Endometrial microvascular endothelial cells (primary cell): ENCODE measurements around the gene MLLT1. TPM values are rescaled to one million over a fixed set of nuclear protein-coding genes. Genes with fewer than 3 reads are reported as not detected.

ENCODE experiments used
- in situ Hi-C: cut with HindIII; loops from 2 replicates; pipeline ENCODE4 v1.10.0; 2017; ENCODE audit warnings: low sequenced_read_pairs, low pct_unique_long_range_greater_than_20kb; ENCODE audit errors: inconsistent ontology term
- total RNA-seq: library from RNA; depleted of rRNA; stranded (reverse); fragments of >200 nt; gene quantifications from one replicate; pipeline ENCODE4 v1.2.3, GENCODE V29; 2015; ENCODE audit errors: inconsistent ontology term

MLLT1 gene
- total RNA-seq, 1 donor from 2014 or later: 17.2 TPM

DNA sequence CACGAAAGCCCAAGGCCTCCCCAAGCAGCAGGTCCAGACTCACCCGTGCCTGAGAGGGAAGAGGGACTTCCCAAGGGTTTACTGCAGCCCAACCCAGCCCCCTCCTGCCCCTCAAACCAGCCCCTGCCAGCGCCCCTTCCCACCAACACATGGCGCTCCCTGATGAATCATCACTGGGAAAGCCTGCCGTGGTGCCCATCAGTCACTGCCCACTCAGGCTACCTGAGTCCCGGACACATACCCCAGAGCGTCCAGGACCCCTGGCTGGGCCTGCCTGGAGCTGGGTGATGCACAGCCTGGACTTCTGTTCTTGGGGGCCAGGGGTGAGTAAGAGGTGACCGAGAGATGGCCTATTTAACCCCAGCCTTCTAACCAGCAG lies 60.6 kb downstream of the MLLT1 start:
- in situ Hi-C loops: no loop called here

DNA sequence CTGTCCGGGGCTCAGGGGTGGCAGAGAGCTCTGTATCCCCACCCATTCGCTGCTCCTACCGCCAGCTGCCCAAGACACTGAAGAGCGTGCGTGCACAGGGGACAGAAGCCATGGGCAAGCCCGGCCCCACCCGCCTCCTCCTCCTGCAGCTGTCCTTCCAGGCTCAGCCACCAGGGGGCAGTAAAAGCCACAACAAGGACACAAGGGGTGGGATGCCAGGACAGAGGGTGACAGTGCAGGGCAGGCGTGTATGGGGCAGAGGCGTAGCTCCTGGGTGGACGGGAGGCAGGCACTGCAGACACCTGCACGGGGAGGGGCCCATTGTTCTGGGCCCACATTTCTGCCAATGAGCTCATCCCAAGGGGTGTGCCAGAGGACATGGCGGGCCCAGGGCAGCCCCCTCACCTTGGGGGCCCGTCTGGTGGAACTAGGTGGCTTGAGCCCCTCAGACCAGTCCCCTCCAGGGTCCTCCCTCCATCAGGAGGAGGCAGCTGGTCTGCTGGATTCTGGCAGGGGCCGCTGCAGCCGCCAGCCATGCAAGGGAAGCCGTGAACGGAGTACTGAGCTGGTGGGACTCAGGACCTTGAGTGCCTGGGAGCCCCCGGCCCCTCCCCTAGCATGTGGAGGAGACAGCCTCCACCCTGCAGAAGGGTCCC lies 61.2 kb downstream of the MLLT1 start:
- in situ Hi-C loops: no loop called here

DNA sequence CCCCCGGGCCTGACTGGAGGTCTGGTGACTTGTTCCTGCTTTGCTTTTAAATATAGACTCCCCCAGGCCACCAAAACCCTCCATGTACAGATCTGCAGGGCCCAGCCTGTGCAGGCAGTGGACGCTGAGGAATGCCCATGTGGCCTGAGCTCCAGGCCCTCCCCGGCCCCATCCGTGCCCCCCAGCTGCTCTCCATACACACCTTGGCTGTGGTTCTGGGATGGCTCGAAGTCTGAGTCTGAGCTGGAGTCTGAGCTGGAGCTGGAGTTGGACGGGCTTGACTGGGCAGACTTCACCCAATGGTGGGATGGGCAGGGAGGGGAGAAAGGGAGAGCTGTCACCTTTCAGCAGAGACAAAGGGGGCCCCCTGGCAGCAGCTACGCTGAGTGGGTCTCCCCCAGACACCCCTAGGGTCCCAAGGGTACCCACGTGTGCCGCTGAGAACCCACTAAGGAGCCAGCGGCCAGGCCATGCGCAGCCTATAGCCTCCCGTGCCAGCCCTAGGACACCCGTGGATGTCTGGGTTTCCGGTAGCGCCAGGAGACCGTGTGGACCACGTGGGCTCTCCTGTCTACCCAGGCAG lies 61.9 kb downstream of the MLLT1 start:
- in situ Hi-C loops: no loop called here

DNA sequence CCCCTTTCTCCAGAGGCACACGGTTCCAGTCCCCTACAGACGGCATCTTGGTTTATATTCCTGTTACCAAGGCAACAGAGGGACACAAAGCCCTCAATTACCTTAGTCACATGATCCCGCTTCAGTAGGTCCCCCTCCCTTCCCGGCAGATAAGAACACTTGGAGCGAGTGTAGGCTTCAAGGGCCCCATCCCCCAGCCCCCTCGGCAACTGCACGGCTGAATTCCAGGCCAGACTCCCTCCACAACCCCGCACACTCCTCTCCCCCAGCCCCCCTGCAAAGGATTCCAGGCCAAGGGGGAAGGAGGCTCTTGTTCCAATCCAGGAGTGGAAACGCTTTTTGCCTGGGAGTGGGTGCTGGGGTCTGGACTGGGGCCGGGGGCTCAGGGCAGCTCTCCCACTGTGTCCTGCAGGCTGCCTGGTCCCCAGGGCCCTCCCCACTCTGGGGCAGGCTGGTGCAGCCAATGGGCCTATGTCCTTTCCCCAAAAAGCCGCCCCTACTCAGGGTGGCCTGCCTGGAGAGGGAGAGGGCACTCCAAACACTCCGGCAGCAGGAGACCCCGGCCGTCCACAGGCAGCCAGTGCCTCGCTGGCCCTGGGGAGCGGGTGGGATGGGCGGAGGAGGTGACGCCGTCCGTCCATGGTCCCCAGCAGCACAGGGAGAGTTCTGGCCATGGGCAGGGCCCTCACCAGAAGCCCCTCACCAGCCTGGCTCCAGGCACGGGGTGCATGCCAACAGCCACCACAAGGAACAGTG lies 62.6 kb downstream of the MLLT1 start:
- in situ Hi-C loops: no loop called here

DNA sequence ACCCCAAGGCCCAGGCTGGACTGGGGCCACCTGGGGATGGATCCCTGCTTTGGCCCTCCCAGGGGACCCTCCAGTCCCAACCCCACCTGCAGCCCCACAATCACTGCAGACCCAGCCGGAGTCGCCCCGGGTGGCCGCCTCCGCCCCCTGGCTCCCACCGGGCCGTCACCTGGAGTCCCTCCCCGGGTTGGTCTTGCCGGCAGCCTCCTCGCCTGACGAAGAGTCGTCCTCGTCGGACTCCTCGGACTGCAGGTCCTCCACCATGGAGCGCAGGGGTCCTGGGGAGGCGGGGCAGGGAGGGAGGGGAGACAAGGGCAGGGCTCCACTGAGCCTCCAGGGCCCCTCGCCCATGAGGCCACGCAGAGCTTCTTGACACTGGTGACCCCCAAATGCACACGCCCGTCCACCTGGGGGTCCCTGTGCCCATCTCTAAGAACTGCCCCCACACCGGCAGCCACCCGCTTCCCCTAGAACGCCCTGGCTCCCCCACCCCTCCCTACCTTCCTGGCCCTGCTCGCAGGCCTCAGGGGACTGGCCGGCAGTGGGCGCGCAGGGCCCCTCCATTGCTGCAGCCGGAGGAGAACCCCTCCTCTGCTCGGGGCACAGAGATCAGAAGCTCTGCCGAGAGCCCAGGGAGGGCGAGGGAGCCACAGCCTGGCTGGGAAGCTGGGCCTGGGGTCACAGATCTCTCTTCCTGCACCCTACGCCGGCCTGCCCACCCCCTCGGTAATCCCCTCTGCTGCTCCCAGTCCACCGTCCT lies 63.4 kb downstream of the MLLT1 start:
- in situ Hi-C loops: no loop called here

DNA sequence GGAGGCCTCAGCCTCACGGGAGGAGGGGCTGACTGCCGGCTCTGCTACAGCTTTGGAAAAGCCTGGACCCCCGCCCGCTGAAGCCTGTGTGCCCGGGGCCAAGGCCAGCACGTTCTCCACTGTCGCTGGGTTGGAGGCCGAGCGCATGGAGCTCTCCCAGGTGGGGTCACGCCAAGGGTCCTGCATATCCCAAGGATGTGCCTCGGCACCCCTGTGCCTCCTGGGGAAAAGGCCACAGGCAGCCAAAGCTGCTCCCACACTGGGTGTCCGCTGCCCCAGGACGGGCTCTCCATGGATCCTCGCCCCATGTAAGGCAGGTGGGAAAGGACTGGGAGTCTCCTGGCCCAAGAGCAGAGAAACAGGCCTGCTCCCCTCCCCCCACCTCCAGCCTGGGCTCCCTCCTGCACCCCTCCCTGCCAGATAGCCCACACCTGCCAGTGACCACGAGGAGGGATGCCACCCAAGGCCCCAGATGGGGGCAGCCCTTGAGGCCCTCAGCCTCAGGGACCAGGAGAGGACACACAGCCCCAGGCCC lies 64.0 kb downstream of the MLLT1 start:
- in situ Hi-C loops: no loop called here

DNA sequence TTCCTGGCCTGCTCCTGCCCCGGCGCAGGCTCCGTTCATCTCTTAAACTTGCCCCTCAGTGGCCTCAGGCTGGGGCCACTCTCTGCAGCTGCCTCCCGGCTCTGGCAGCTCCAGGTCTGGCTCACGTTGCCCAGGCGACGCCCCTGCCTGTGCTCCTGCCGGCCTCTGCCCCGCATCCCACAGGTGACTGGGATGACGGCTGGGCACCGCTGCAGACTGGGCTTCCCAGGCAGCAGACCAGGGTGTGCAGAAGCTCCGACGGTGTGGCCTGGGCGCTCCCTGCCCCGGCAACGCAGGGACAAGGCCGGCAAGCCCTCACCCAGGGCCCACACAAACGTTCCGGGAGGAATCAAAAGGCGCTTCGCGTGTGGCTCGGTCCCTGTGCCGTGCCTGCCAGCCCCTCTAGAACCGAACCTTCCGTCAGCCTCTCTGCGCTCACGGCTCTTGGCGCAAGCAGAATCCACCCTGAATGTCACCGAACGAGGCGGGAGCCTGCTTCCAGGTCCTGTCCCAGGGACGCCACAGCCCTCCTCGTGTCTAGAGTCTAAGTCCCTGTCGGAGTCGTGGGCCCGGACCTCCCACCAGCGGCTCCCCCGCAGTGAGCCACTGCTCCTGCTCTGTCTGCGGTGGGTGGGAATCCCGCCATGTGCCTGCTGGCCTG lies 64.8 kb downstream of the MLLT1 start:
- in situ Hi-C loops: no loop called here

DNA sequence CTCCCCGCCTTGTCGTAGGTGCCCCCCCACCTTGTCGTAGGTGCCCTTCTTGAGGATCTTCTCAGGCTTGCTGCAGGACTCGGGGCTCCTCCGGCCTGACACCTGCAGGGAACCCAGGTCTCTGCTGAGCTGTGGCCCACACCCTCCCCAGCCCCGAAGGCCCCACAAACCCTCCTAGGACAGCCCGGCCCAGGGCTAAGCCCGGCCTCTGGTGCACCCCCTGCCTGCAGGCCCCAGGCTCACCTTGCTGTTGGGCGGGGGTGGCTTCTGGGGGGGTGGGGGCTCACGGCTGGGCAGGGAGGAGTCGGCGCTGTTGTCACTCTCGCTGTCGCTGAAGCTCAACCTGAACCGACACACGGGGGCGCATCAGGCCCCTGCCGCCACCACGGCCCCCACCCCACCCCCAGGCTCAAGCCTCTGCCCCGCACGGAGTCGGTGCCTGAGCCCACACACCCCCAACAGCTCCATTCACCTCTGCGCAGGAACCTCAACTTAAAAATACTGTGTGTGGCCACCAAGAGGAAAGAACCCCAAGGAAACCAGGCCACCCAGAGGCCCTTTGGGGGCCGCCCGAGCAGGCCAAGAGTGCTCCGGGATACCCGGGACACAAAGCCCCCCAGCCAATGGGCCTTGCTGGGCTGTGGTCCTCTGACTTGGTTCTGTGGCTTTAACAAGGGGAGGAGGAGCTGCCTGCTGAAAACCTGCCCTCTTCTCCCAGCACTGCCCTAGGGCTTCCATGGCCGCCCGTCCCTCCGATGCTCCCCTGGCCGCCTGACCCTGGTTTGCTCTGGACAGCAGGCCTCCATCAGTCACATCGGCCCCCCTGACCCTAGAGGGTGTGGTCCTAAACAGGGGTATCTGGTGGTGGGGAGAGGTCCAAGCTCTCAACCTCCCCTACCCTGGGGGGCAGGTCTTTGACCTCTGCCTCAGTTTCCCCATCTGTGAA lies 65.8 kb downstream of the MLLT1 start:
- in situ Hi-C loops: no loop called here

DNA sequence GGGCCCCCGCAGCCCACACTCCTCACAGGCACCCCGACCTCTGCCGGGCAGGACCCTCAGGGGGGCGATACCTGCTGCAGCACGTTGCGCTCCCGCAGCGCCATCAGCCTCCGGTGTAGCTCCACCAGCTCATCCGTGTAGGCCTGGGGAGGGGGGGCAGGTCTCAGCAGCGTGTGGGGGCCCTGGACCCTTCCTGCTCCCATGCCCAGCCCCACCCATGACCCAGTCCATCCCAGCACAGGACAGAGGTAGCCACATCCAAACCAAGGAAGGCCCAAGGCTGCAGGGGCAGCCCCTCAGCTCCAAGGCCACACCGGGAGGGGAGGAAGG lies 66.5 kb downstream of the MLLT1 start:
- in situ Hi-C loops: no loop called here

DNA sequence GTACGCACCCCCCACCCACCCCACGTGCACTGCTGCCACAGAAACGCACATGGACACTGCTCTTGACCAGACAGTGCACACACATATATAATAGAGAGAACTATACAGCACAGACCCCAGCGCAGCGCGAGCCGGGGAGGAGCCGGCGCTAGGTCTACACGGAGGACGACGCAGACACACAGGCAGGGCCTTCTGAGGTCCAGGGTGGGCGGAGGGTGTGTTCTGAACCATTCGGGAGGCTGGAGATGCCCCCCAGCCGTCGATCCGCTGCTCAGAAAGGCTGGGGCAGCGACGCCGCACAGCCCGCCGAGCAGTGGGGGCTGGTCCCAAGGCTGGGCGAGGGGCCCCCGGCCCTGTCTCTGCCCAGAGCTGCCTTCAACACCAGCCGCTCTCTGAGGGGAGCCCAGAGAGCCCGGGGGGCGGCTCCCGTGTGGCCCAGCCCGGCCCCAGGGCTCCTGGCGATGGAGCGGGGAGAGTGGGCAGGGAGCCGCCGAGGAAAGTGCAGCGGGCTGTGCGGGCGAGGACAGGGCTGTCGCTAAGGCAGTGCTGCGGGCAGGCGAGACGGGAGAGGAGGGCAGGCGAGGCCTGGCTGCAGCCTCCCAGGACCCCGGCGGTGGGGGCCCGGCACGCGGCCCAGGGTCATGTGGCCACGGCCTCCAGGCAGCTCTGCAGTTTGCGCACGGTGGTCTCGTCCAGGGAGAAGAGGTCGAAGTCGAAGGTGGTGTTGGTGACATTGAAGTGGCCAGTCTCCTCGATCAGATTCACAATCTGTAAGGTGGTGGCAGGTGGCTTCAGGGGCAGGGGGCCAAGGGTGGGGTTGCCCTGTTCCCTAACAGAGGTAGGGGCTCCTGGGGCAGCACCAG lies 67.1 kb downstream of the MLLT1 start:
- in situ Hi-C loops: no loop called here

DNA sequence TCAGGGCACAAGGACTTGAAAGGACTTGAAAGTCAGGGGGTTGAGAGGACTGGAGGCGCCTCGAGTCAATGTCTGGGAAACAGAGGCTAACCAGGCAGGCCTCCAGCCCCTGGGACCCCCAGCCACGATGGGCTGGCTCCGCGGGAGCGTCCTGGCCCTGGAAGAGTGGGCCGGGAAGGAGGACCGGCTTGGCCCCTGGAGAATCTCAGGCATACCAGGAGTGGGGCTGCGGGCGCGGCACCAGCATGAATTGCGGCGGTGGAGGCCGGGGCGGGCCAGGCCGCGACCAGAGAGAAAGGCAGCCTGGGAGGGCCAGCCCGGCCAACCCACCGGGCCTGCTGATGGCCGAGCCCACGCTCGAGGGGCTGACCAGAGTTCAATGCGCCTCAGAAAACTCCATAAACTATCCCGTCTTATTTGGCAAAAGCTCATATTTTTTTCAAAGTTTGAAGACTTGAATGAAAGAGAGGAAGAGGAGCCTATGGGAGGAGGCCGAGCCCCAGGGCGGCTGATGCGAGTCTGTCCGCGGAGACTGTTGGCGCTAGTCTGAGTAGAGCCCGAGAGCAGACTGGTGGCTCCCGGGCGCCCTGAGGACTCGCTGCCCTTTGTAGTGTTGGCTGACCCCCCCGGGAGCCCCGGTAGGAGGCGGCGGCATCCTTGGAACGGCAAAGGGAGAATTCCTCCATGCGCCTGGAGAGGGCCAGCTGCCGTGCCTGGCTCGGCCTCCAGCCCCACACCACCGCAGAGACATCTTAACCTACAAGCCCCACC lies 68.0 kb downstream of the MLLT1 start:
- in situ Hi-C loops: no loop called here

DNA sequence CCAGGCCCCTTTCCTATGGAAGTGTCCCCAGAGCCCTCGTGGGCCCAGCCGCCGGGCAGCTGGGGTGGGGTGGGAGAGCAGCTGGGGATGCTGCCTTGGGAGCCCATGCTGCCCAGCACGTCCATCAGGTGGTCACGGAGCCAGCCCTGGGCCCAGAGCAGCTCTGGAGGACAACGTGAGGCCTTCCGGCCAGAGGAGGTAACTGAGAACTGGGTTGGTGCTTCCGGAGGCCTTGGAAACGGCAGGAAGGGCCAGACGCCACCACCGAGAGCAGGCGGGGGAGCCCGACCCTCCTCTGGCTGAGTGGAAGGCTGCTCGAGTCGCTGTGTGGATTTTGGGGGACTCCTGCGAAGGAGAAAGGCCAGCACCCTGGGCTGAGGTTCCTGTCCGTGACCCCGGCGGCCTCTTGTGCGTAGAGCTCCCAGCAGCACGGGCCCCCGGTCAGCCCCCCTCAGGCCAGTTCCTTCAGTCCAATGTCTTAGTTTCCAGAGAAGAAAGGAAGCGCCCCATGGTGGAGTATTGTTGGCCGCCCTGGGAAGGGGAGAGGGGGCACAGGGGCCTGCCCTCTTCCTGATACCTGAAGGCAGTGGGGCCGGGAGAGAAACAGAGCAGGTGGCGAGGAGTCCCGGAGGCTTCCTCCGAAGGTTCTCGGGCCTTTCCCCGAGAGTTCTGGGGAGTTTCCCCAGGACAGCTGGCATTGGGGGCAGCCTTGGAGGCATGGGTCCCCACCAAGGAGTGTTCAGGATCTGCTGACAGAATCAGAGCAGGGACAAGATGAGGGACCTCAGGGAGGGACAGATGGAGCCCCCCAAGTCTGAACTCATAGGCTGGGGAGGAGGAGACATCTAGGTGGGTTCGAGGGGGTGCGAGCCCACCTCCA lies 68.8 kb downstream of the MLLT1 start:
- in situ Hi-C loops: no loop called here

DNA sequence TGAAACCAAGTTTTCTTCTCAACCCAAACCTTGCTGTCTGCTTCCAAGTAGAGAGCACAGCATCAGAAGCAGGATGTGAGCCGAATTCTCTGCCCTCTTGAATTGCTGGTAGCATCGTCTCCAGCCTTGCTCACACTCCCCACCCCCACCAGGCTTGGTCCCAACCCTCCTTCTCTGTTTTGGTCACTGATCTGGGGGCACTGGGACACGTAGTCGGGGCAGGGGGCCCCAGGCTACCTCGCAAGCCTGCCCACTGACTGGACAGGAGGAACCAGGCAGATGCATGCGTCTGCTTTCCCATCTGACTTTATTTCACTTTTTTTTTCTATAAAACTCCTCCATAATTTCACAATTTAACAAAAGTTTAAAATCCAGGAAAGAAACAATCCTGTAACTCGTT lies 69.7 kb downstream of the MLLT1 start:
- in situ Hi-C loops: no loop called here

DNA sequence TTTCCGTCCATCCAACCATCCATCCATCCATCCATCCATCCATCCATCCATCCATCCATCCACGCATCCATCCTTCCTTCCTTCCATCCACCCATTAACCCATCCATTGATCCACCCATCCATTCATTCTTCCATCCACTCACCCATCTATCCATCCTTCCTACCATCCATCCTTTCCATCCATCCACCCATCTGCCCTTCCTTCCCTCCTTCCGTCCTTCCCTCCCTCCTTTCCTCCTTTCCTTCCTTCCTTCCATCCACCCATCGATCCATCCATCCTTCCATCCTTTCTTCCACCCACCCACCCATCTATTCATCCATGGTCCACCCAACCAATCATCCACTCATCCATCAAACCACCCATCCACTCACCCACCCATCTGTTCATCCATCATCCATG lies 70.1 kb downstream of the MLLT1 start:
- in situ Hi-C loops: no loop called here

DNA sequence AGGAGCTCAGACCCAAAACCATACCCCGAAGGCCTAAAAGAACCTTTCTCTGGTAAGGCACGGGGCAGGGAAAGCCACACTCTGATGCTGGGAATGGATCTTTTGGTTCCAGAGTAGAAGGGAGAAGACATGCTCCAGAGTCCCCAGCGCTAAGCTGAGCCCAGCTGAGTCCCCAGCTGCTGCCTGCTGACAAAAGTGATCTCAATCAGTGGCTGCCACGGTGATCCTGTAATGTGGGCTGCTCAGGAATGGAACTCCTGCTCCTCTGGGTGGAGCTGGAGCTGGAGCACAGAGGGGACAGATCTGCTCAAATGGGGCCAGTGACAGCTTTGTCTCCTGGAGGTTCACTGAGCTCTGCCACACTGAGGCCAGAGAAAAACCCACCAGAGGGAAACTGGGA lies 70.5 kb downstream of the MLLT1 start:
- in situ Hi-C loops: no loop called here
